Astrocyte (in vitro differentiated cells and primary cell): Measurements from ENCODE around the gene IQGAP1. TPM values are rescaled to one million over a fixed set of nuclear protein-coding genes. Genes with fewer than 3 reads are reported as not detected.

Source experiments
- DNase-seq: peaks from one replicate; pipeline ENCODE4 v3.0.0-alpha.2; 2010; ENCODE audit warnings: low read depth
- FAIRE-seq: peaks from 2 replicates; lab custom pipeline; 2011; peaks lifted over from hg19 to GRCh38; lab: Jason Lieb, UNC
- H2AFZ ChIP-seq: 2 replicates; pipeline ENCODE4 v1.6.0; 2012; ENCODE audit warnings: low read depth, low read length, inconsistent platforms
- H3K27ac ChIP-seq: 2 replicates; pipeline ENCODE4 v1.5.1; 2011; ENCODE audit warnings: low read depth, low read length, inconsistent platforms
- H3K27me3 ChIP-seq: 2 replicates; pipeline ENCODE4 v1.6.0; 2011; ENCODE audit warnings: low read length, inconsistent platforms; ENCODE audit not compliant: insufficient read depth
- H3K36me3 ChIP-seq: 2 replicates; pipeline ENCODE4 v1.5.1; 2011; ENCODE audit warnings: low read length, inconsistent platforms; ENCODE audit not compliant: insufficient read depth
- H3K4me1 ChIP-seq: 2 replicates; pipeline ENCODE4 v1.5.1; 2011; ENCODE audit warnings: low read length, inconsistent platforms; ENCODE audit not compliant: insufficient read depth
- H3K4me2 ChIP-seq: 2 replicates; pipeline ENCODE4 v1.6.0; 2012; ENCODE audit warnings: low read length, inconsistent platforms
- H3K4me3 ChIP-seq: 2 replicates; pipeline ENCODE4 v1.5.1; 2011; ENCODE audit warnings: low read depth, mild to moderate bottlenecking, low read length, inconsistent platforms; ENCODE audit not compliant: insufficient read depth
- H3K79me2 ChIP-seq: 2 replicates; pipeline ENCODE4 v1.6.0; 2012; ENCODE audit warnings: mild to moderate bottlenecking, low read length, inconsistent platforms; ENCODE audit not compliant: insufficient read depth
- H3K9ac ChIP-seq: 2 replicates; pipeline ENCODE4 v1.6.0; 2012; ENCODE audit warnings: mild to moderate bottlenecking, low read length, inconsistent platforms
- H3K9me3 ChIP-seq: 2 replicates; pipeline ENCODE4 v1.5.1; 2012; ENCODE audit warnings: low read depth, mild to moderate bottlenecking, low read length, inconsistent platforms; ENCODE audit not compliant: insufficient read depth
- H4K20me1 ChIP-seq: 2 replicates; pipeline ENCODE4 v1.6.0; 2012; ENCODE audit warnings: low read length, inconsistent platforms; ENCODE audit not compliant: insufficient read depth
- H3K27ac Mint-ChIP-seq: one replicate; pipeline ENCODE4 v1.8.0; 2021; ENCODE audit warnings: mild to moderate bottlenecking, mixed read lengths; ENCODE audit not compliant: unreplicated experiment
- H3K27me3 Mint-ChIP-seq: one replicate; pipeline ENCODE4 v1.8.0; 2021; ENCODE audit warnings: low read depth, mixed read lengths; ENCODE audit not compliant: unreplicated experiment
- H3K36me3 Mint-ChIP-seq: one replicate; pipeline ENCODE4 v1.8.0; 2021; ENCODE audit warnings: low read depth, mixed read lengths; ENCODE audit not compliant: unreplicated experiment
- H3K4me1 Mint-ChIP-seq: one replicate; pipeline ENCODE4 v1.8.0; 2021; ENCODE audit warnings: low read depth, mixed read lengths; ENCODE audit not compliant: unreplicated experiment
- H3K4me3 Mint-ChIP-seq: one replicate; pipeline ENCODE4 v1.8.0; 2021; ENCODE audit warnings: mild to moderate bottlenecking, moderate library complexity, mixed read lengths; ENCODE audit not compliant: unreplicated experiment
- H3K9me3 Mint-ChIP-seq: one replicate; pipeline ENCODE4 v1.8.0; 2021; ENCODE audit warnings: mild to moderate bottlenecking, mixed read lengths; ENCODE audit not compliant: unreplicated experiment
- EZH2 ChIP-seq: IDR thresholded peaks from 2 replicates; pipeline ENCODE4 v1.6.1; 2012; ENCODE audit warnings: mild to moderate bottlenecking, low read length, inconsistent platforms; ENCODE audit not compliant: insufficient read depth
- total RNA-seq: library from RNA; stranded (reverse); gene quantifications from 2 replicates; pipeline ENCODE4 v1.2.1, GENCODE V29; 2021
- TF ChIP-seq, protein P1 (sequence below): IDR thresholded peaks from 2 replicates; pipeline ENCODE4 v1.5.1; 2011; ENCODE audit warnings: low read depth, mild to moderate bottlenecking, inconsistent platforms, low read length, moderate library complexity; ENCODE audit not compliant: insufficient read depth

The IQGAP1 gene
- total RNA-seq, 1 donor from 2014 or later = 226 TPM

DNA sequence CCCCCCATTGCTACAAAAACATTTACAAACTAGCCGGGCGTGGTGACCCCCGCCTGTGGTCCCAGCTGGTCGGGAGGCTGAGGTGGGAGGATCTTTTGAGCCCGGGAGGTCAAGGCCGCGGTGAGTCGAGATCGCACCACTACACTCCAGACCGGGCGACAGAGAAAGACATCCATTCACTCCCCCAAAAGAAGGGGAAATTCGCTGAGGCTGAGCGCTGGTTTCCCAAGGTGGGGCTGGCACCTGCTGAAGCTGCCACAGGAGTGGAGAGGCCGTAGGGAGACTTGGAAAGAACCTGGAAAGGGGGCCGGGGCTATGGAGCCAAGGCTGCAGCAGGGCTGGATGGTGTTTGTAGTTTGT lies 140.9 kb downstream of the IQGAP1 start:
- Histone ChIP-seq H4K20me1 (peaks cover 31% of the 10 kb centered on the region), H3K4me2 (peak overlapping the region; percentile 100), H3K9me3 (no peaks in the 10 kb centered on the region), H3K79me2 (peaks cover 35% of the 10 kb centered on the region), H3K27ac (no peak overlapping the region), H3K4me1 (peaks cover 14% of the 10 kb centered on the region), H2AFZ (peak overlapping the region; percentile 84), H3K36me3 (no peaks in the 10 kb centered on the region), H3K4me3 (no peak overlapping the region), H3K27me3 (no peaks in the 10 kb centered on the region), H3K9ac (peak overlapping the region; percentile 85)
- no peaks in the 10 kb centered on the region for H3K36me3 Mint-ChIP-seq
- TF ChIP-seq, protein P1, sequence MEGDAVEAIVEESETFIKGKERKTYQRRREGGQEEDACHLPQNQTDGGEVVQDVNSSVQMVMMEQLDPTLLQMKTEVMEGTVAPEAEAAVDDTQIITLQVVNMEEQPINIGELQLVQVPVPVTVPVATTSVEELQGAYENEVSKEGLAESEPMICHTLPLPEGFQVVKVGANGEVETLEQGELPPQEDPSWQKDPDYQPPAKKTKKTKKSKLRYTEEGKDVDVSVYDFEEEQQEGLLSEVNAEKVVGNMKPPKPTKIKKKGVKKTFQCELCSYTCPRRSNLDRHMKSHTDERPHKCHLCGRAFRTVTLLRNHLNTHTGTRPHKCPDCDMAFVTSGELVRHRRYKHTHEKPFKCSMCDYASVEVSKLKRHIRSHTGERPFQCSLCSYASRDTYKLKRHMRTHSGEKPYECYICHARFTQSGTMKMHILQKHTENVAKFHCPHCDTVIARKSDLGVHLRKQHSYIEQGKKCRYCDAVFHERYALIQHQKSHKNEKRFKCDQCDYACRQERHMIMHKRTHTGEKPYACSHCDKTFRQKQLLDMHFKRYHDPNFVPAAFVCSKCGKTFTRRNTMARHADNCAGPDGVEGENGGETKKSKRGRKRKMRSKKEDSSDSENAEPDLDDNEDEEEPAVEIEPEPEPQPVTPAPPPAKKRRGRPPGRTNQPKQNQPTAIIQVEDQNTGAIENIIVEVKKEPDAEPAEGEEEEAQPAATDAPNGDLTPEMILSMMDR = no peak
- no peak for TF ChIP-seq EZH2
- FAIRE-seq (no peak), DNase-seq (no peak)
- H3K27ac Mint-ChIP-seq = peak overlapping the region; percentile 26
- peak overlapping the region; percentile 85 for H3K4me3 Mint-ChIP-seq
- H3K9me3 Mint-ChIP-seq = peaks cover 3% of the 10 kb centered on the region
- H3K4me1 Mint-ChIP-seq = peaks cover 4% of the 10 kb centered on the region
- no peaks in the 10 kb centered on the region for H3K27me3 Mint-ChIP-seq

DNA sequence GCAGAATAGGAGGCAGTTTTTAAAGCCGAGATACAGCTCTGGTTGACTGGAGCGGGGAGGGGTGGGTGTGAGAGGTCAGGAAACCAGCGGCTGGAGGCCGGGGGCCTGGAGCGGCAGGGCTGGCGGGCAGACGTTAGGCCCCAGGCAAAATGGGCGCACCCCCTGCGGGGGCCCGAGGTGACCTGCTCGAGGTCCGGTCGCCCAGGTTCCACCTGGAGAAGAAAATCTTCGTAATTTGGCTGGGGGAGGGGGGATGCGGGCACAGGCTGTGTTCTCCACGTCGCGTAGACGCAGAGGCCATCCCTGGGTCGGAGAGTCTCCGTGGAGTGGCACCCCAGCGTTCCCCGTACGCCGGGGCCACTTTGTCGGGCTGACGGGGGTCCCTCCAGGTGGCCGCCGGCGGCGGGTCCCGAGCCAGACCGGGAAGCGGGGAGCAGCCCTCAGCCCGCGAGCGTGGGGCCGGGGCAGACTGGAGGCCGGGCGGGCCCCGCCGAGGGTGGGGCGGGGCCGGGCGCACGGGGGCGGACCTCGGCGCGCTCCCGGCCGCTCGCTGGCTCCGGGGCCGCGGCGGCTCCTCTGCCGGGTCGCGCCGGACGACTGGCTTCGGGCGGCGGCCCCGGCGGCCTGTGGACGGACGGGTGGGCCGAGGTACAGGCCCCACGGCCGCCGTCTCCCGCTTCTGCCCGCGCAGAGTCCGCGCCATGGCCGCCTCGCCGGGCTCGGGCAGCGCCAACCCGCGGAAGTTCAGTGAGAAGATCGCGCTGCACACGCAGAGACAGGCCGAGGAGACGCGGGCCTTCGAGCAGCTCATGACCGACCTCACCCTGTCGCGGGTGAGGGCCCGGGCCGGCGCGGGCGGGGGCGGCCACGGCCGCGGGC lies 141.6 kb downstream of the IQGAP1 start, which contains the start of gene CRTC3:
CRTC3 (plus strand) TSS at position 553 of the 879 bp plus-strand sequence; CDS start at position 702, 149 bp downstream.
- no peaks in the 10 kb centered on the region for H3K36me3 ChIP-seq
- H2AFZ ChIP-seq = peak within 1 kb of the TSS; percentile 84
- peak within 1 kb of the TSS; percentile 81 for H3K27ac Mint-ChIP-seq
- peaks cover 14% of the 10 kb centered on the region for H3K4me1 ChIP-seq
- H3K9me3 Mint-ChIP-seq = peaks cover 3% of the 10 kb centered on the region
- H4K20me1 ChIP-seq = peaks cover 37% of the 10 kb centered on the region
- H3K9me3 ChIP-seq = no peaks in the 10 kb centered on the region
- no peaks in the 10 kb centered on the region for H3K27me3 ChIP-seq
- H3K27ac ChIP-seq = peak within 1 kb of the TSS; percentile 73
- peak within 1 kb of the TSS; percentile 98 for H3K4me3 Mint-ChIP-seq
- no peaks in the 10 kb centered on the region for H3K36me3 Mint-ChIP-seq
- peaks cover 41% of the 10 kb centered on the region for H3K79me2 ChIP-seq
- H3K27me3 Mint-ChIP-seq = no peaks in the 10 kb centered on the region
- H3K4me3 ChIP-seq = peak within 1 kb of the TSS; percentile 83
- peak within 1 kb of the TSS; percentile 100 for H3K4me2 ChIP-seq
- TF ChIP-seq, protein P1 = no peak
- TF ChIP-seq EZH2 = no peak
- peak within 1 kb of the TSS; percentile 85 for H3K9ac ChIP-seq
- no peak for FAIRE-seq
- H3K4me1 Mint-ChIP-seq = peaks cover 4% of the 10 kb centered on the region
- DNase-seq = peak; percentile 51
